Right ventricle myocardium superior (tissue), 1 donor: Measurements from ENCODE around the gene CHST15. TPM values are rescaled to one million over a fixed set of nuclear protein-coding genes. Genes with fewer than 3 reads are reported as not detected.

Source experiments
- ATAC-seq: fragments of 200-7000 bp; cut with Tn5 transposase; one replicate; pipeline ENCODE4 v1.9.1; 2020; ENCODE audit warnings: mild to moderate bottlenecking; ENCODE audit not compliant: poor library complexity
- DNase-seq: peaks from one replicate; pipeline ENCODE4 v3.0.0-alpha.2; 2020
- intact Hi-C: fragments of 100-400 bp; cut with DNase I; formaldehyde crosslinking; loops from one replicate; pipeline ENCODE4 v1.11.2; 2022
- total RNA-seq: library from RNA; stranded (reverse); fragmentation: NEBNext Ultra II Directional; extraction: Animal tissue kit (Norgen Biotek cat#: 25700); gene quantifications from one replicate; pipeline ENCODE4 v1.2.1, GENCODE V29; 2021
- donor health status: DM: no; HTN: yes; CAD: no; lungs with severe emphysema.

The CHST15 gene
- total RNA-seq, 1 donor from 2014 or later = 3.0 TPM

DNA sequence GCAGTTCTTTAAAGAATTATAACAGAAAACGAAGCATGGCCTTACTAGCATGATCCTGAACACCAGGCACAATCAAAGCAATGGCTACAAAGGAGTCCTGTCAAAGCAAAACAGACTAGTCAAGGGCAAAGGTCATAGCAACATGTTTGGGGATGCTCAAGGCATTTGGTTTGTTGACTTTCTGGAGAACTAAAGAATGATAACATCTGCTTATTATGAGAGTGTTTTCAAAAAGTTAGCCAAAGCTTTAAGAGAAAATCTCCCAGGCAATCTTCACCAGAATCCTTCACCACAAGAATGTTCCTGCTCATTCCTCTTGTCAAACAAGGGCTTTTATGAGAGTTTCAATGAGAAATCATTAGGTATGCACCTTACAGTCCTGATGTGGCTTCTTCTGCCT, 106.7 kb downstream of the CHST15 start:
- ATAC-seq (no peak), DNase-seq (no peak)
- intact Hi-C loops = no loop called here

DNA sequence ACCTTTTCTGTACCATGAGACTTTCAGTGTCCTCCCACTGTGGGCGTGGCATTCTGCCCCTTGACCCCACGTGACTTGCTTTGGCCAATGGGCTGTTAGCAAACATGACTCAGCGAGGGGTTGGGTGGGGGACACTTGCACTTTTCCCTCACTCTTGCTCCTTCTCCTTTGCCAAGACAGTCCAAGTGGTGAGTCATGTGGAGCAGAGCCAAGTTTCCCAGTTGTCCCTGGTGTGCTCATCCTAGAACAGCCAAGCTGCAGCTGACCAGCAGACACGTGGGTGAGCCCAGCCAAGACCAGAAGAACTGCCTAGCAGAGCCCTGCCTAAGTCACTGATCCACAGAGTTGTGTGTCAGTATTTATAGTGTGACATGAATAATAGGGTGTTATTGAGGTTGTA, 119.0 kb downstream of the CHST15 start:
- DNase-seq = no peak
- intact Hi-C loops = no loop called here

DNA sequence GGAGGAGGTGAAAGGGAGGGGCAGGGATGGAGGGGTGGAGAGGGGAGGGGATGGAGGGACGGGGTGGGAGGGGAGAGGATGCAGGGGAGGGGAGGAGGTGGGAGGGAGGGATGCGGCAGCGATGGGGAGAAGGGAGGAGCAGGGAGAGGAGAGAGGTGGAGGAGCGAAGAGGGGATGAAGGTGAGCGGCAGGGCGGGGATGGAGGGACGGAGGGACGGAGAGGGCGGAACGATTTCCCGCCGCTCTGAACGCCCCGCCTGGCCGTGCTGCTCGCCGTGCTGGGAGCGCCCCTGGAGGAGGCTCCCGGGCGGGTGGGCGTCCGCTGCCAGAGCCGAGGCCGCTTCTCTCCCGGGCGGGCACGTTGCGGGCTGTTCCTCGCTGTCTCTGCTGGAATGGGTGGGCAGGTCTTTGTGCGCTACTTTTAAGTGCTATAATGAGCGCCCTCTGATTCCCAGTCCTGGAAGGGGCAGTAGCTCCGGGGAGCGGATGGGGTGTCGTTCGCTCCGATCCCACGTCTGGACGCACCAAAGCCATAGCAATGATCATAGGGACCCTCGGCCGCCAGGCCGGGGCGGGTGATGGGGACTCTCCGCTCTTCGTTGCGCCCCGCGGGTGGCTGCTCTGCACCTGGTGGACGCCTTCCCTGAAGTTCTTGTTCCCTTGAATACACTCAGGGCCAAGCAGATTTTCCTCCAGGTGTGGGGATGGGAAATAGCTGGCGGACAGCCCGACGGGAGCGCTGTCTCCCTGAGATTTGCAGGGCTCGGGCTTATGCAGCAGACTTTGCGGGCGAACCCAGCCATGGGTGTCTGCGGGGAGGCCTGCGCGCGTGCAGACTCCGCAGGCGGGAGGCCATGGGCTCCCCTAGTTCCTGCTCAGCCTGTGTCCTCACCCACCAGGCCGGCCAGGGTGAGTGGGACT, 120.7 kb downstream of the CHST15 start:
- DNase-seq = no peak
- intact Hi-C loops = no loop called here
- ATAC-seq = no peak

More for the DNA sequence above, 119.0 kb downstream of the CHST15 start:
- no peak for ATAC-seq

DNA sequence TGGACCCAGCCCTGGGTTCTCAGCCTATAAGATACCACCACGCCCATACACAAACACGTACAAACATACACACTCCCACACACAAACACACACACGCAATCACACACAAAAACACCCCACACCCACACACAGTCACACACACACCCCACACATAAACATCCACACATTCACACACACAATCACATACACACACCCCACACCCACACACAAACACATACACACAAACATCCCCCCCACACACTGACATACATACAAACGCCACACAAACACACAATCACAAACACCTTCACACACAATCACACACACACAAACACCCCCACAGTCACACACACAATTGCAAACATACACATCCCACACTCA, 122.5 kb downstream of the CHST15 start:
- intact Hi-C loops = no loop called here
- DNase-seq (no peak), ATAC-seq (no peak)

DNA sequence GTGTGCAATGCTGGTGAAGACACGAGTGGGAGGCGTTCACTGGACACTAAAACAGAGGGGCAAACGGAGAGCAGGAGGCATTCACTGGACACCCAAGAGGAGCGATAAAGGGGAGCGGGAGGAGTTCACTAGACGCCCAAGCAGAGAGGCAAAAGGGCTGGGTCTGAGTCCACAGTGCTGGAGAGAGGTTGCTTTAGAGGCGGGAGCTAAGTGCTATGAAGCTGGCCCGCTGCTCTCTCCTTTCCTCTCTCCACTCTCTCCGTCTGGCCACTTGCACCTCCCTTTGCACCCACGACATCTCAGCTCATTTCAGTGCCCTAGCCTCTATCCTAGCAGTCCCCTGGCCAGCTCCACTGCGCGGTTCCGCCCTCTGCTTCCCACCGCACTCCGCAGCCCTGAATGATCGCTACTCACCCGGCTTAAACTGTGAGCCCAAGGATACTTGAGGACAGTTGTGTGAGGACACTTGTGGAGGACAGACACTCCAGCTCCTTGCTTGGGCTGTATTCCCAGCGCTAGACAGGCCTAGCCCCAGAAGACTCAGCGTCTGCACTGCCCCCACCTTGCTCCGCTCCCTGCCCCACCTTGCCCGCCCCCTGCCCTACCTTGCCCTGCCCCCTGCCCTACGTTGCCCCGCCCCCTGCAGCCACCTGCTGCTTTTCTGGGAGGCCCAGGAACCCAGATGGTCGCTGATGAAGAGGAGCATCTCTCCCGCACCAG, 123.0 kb downstream of the CHST15 start:
- DNase-seq (no peak), ATAC-seq (no peak)
- intact Hi-C loops = no loop called here

DNA sequence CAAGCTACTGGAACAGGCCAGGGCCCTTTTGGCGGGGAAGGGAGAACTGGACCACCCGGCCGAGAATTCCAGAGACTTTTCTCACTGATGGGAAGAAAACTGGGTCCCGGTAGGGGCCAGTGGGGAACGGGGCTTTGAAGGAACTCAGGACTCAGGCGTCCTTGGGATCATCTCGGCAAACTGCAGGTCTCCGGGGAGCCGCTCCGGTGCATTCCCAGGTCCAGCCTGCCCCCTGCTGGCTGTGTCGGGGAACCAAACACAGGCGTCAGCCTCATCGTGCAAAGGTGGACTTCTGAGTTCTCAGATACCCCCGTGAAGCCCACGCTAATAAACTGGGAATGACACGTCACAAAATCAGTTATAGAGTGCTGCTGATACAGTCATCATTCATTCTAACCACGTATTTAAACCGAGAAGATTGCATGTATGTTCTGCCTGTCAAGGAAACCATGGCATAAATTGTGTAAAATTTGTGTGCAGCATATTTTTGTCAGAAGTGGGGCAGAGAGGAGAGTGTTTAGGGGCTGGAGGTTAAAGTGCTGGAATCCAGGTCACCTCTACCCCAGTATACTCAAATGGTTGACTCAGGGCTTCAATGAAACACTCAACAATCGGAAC, 125.7 kb downstream of the CHST15 start:
- intact Hi-C loops = loop anchor here (2.0 to 10.0 kb wide), 2 partner anchors 385 to 833 kb away; partner anchors contain the start of gene HMX3
- DNase-seq = peak; percentile 81
- ATAC-seq = peak; percentile 77

DNA sequence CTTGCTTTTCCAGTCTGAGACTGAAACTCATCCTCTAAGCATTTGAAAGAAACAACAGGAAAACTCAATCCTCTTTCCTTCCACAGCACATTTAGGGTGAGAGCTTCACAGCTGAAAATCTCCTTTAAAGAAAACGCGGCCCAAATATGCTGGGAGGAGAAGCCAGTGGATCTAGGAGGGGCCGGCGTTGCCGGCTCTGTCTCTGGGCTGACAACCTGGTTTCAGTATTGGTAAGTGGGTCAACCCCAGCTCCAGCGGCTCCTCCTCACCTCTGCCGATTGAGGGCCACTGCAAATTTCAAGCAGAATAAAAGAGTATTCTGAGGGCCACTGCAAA, 126.5 kb downstream of the CHST15 start:
- DNase-seq (no peak), ATAC-seq (no peak)
- intact Hi-C loops = loop anchor here (2.0 to 10.0 kb wide), 2 partner anchors 384 to 832 kb away; partner anchors contain the start of gene HMX3

DNA sequence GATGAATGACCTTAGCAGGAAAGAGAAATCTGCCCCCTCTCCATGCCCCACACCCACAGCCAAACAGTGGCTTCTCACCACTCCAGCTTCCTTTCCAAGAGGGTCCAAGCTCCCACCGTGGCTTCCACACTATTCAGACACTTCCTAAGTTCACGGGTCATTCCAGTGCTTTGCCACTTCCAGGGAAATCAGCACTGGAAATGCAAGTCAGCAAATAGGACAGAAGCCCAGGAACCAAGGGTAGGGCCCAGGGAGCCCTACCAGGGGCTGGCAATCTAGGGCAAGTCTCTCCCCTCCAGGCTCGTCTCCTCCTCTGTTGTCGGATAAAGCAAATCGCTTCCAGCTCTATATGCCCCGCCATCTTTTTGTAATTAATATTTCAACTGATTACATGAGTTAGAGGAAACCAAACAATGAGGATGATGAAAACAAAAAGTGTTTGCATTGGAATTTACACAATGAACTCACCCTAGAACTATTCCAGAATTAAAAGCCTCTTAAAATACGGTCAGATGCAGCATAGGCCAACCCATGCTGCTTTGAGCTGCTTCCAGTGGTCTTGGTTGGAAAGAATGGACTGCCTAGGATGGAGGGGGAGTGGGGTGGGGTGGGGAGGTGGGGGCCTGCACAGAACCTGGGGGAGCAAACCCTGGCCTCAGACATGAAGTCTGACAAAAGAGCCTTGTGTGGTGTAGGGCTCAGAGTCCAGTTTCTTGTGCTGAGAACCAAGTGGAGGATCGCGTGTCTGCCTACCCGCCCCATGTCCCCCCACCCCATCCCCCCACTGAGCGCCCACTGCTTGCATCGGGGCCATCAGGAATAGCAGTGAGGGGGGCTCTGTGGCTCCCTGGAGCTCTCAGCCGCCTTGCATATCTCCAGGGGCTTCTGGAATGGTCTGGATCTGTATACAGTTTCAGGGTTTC, 127.2 kb downstream of the CHST15 start:
- intact Hi-C loops = loop anchor here (2.0 to 10.0 kb wide), 2 partner anchors 383 to 831 kb away; partner anchors contain the start of gene HMX3
- ATAC-seq (no peak), DNase-seq (no peak)

DNA sequence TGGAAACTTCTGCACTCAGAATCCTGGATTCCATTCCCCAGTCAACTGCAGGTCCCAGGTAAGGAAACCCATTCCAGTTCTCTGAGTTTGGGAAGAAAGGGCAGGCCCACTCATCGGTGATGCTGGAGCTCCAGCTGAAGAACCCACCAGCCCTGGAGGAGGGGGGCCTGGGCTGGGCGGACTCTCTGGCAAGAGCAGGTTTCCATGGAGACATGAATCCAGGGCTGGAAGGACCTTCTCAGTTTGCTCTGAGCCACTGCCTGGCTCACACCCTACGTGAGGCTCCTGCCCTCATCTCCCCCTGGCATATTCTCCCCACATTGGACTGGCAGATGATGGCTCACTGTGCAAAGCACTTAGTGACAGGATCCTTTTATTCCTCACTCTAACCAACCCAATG, 128.4 kb downstream of the CHST15 start:
- ATAC-seq (no peak), DNase-seq (no peak)
- intact Hi-C loops = loop anchor here (10.0 kb wide), 1 partner anchor 830 kb away; the partner anchor contains the start of gene HMX3

DNA sequence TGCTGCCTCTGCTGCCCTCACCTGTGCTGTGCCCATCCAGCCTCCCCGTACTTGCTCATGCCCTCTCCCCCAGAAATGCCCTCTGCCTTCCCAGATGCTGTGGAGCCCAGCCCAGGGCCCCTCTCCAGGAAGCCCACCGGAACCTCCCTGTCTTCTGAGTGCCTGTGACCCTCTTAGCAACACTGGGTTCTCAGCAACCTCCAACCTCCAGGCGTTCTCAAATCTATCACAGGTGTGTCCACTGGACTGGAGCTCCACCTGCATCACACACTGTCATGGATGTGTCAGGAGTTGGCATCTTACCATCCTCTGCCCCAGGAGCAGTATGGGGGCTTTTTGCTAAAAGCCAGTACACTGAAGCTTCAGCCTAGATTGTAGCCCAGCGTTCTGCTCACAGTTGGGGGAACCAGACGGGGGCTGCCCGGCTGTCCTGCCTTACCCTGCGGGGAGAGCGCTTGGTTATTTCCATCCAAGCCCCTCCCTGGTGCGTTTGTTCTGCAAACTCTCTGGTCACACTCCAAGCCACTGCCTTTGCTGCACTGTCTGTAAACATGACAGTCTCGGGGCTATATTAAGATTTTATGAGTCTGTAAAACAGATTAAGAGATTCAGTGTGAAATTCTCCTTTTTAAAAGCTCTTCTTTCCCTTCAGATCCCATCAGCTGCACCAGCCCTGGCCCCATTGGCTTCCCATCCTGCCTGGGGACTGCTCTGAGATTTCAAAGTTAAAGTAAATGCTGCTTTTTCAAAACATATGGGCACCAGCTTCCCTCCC, 130.5 kb downstream of the CHST15 start:
- ATAC-seq (no peak), DNase-seq (no peak)
- intact Hi-C loops = loop anchor here (10.0 kb wide), 1 partner anchor 828 kb away; the partner anchor contains the start of gene HMX3

DNA sequence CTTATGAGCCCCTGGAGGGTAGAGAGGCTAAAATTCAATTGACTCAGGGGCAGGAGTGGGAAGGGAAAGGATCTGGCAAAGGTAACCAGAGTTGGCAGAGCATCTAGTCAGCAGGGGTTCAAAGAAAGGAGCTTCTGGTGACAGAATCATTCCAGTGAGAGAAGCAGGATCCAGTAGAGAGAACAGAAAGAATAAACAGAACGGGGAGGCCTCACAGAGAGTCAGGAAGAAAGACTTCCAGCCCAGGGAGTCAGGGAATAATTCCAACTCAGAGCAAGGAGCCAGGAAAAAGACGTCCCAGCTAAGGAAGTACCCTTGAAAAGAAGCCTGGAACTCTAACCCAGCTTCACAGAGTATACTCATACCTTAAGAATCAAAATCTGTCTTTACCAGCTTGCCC, 135.2 kb downstream of the CHST15 start:
- intact Hi-C loops = no loop called here
- DNase-seq (no peak), ATAC-seq (no peak)

Other genes with a start within 250 kb of the CHST15 start
- gene CPXM2, start 201.8 kb downstream of the CHST15 start, total RNA-seq = 2.6 TPM